ENCODE data around the gene ALK. TPM values are rescaled to one million over a fixed set of nuclear protein-coding genes. Genes with fewer than 3 reads are reported as not detected.

The ALK gene
- total RNA-seq, 4 donors from 2014 or later = 0.83 to 1.6 (median 1.2) TPM

DNA sequence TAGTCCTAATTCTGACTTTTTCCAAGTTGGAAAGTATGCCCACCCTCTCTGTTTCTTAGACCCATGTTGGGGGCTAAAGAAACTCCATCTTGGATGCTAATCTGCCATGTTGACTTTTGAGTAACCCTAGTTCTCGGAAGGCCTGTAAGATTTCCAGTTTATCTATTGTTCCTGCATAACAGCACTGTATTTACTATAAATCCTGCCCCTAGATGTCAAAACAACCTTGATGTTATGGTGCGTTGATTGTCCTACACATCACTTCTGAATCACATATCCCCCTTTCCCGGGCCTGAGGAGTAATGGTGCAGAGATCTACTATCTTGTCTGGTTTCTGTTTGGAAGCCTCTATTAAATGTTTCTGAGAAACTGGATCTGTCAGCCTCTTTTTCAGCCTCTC, 116.7 kb downstream of the ALK start:
- DNase-seq (ENCODE audit: extremely low spot score) = no peak
- Histone ChIP-seq H3K4me1 (peaks cover 0 to 12% (median 4%) of the 10 kb centered on the region in 4 donors), H3K27ac (replicated peaks in 1 of 4) (no peak overlapping the region), H3K36me3 (no peaks in the 10 kb centered on the region), H3K4me3 (no peak overlapping the region), H3K9me3 (no peaks in the 10 kb centered on the region), H3K27me3 (peaks cover 0 to 5% (median 0%) of the 10 kb centered on the region in 4 donors)
- WGBS = 94% methylated on average over 3 of the region's 3 CpGs
- intact Hi-C loops (cut with DNase I) = no loop called here
- no peak for TF ChIP-seq EP300 (IDR thresholded peaks at IDR 0.05)
- TF ChIP-seq POLR2A (IDR thresholded peaks at IDR 0.05; ENCODE audit: low read depth) = no peak
- no peak for TF ChIP-seq POLR2AphosphoS5 (IDR thresholded peaks at IDR 0.05)
- TF ChIP-seq CTCF (IDR thresholded peaks at IDR 0.05) = no peak

DNA sequence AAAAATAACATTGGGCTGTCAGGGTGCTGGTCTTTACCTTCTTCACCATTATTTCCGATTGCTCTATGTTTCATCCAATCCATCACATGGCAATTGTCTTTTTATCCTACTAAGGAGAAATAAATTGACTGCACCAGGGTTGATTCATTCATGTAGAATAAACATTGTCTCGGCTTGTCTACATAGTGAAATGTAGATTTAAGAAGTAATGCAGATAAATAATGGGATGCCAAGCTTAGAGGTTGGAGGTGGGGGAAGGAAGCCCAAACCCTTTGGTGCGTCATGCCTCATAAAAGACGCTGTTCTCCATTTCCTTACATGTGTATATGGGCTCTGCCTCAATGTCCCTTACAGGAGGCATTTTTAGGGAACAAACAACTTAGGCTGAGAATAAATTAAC, 117.8 kb downstream of the ALK start:
- H3K4me1 ChIP-seq = peaks cover 0 to 12% (median 4%) of the 10 kb centered on the region in 4 donors
- intact Hi-C loops (cut with DNase I) = no loop called here
- TF ChIP-seq EP300 (IDR thresholded peaks at IDR 0.05) (no peak), POLR2A (IDR thresholded peaks at IDR 0.05; ENCODE audit: low read depth) (no peak), CTCF (IDR thresholded peaks at IDR 0.05) (no peak), POLR2AphosphoS5 (IDR thresholded peaks at IDR 0.05) (no peak)
- WGBS = 62% methylated on average over 4 of the region's 4 CpGs
- DNase-seq (ENCODE audit: extremely low spot score) = no peak
- H3K4me3 ChIP-seq = no peak overlapping the region
- peaks cover 0 to 5% (median 0%) of the 10 kb centered on the region in 4 donors for H3K27me3 ChIP-seq
- H3K36me3 ChIP-seq = no peaks in the 10 kb centered on the region
- H3K9me3 ChIP-seq = no peaks in the 10 kb centered on the region
- H3K27ac ChIP-seq (replicated peaks in 1 of 4) = no peak overlapping the region

GRCh38 chr2:29802986-29803385, 118.4 kb downstream of the ALK start:
- DNase-seq (ENCODE audit: extremely low spot score) = no peak
- intact Hi-C loops (cut with DNase I) = no loop called here
- Histone ChIP-seq H3K9me3 (no peaks in the 10 kb centered on the region), H3K27me3 (peaks cover 0 to 5% (median 0%) of the 10 kb centered on the region in 4 donors), H3K36me3 (no peaks in the 10 kb centered on the region), H3K4me1 (peaks cover 0 to 12% (median 4%) of the 10 kb centered on the region in 4 donors), H3K27ac (replicated peaks in 1 of 4) (no peak overlapping the region), H3K4me3 (no peak overlapping the region)
- 27% methylated on average over 1 of the region's 1 CpG for WGBS
- TF ChIP-seq EP300 (IDR thresholded peaks at IDR 0.05) = no peak
- no peak for TF ChIP-seq POLR2A (IDR thresholded peaks at IDR 0.05; ENCODE audit: low read depth)
- TF ChIP-seq CTCF (IDR thresholded peaks at IDR 0.05) = no peak
- TF ChIP-seq POLR2AphosphoS5 (IDR thresholded peaks at IDR 0.05) = no peak

GRCh38 chr2:29799628-29800027, 121.8 kb downstream of the ALK start:
- no peak for DNase-seq (ENCODE audit: extremely low spot score)
- WGBS = 86% methylated on average over 3 of the region's 3 CpGs
- Histone ChIP-seq H3K27ac (replicated peaks in 1 of 4) (no peak overlapping the region), H3K36me3 (no peaks in the 10 kb centered on the region), H3K4me1 (peaks cover 0 to 12% (median 4%) of the 10 kb centered on the region in 4 donors), H3K27me3 (no peaks in the 10 kb centered on the region), H3K9me3 (no peaks in the 10 kb centered on the region), H3K4me3 (no peak overlapping the region)
- intact Hi-C loops (cut with DNase I) = no loop called here
- TF ChIP-seq CTCF (IDR thresholded peaks at IDR 0.05) (no peak), POLR2A (IDR thresholded peaks at IDR 0.05; ENCODE audit: low read depth) (no peak), EP300 (IDR thresholded peaks at IDR 0.05) (no peak), POLR2AphosphoS5 (IDR thresholded peaks at IDR 0.05) (no peak)

DNA sequence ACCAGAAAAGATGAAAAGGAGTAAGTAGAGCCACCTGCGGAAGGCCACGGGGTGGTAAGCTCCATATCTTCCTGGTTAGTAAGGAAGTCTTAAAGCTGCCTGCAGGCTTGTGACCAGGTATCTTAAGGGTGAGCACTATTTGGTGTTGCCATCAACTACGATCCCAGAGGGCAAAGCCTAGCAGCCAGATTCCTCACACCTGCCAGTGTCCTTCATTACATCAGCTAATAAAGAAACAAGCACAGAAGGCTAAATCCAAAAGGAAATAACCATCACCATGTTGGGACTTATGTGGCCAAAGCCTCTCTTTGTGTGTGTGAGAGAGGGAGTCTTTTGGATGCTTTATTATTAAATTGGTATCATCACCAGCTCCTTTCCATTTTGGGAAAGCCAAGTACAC, 123.5 kb downstream of the ALK start:
- H3K27ac ChIP-seq (replicated peaks in 1 of 4) = no peak overlapping the region
- intact Hi-C loops (cut with DNase I) = no loop called here
- 91% methylated on average over 2 of the region's 3 CpGs for WGBS

More for the DNA sequence above, 123.5 kb downstream of the ALK start:
- no peak for DNase-seq (ENCODE audit: extremely low spot score)
- Histone ChIP-seq H3K4me3 (no peak overlapping the region), H3K4me1 (peaks cover 0 to 3% (median 1%) of the 10 kb centered on the region in 4 donors), H3K27me3 (no peaks in the 10 kb centered on the region), H3K9me3 (no peaks in the 10 kb centered on the region), H3K36me3 (no peaks in the 10 kb centered on the region)
- TF ChIP-seq POLR2A (IDR thresholded peaks at IDR 0.05; ENCODE audit: low read depth) = no peak
- no peak for TF ChIP-seq EP300 (IDR thresholded peaks at IDR 0.05)
- TF ChIP-seq POLR2AphosphoS5 (IDR thresholded peaks at IDR 0.05) = no peak
- TF ChIP-seq CTCF (IDR thresholded peaks at IDR 0.05) = no peak

All from esophagus muscularis mucosa (tissue), 4 donors.